HepG2 (cell line): Measurements from ENCODE around the gene HAS3. TPM values are rescaled to one million over a fixed set of nuclear protein-coding genes. Genes with fewer than 3 reads are reported as not detected.
A peak's percentile ranks its signal among the peaks of the same experiment; 100 is the strongest.
"Not testable (repeated sequence)": the region's sequence is repeated elsewhere in the genome, so short reads cannot be mapped to it uniquely, and the experiment has no call there.

Experiments used
- ATAC-seq: fragments of 200-7000 bp; cut with Tn5 transposase; 3 replicates; pipeline ENCODE4 v1.9.1; 2020; ENCODE audit warnings: mild to moderate bottlenecking, moderate library complexity
- BruUV-seq: library from RNA; stranded (reverse); fragments of 400-500 nt; replicated peaks from 2 replicates; lab custom pipeline; 2021; lab: Mats Ljungman, UMichigan
- CTCF ChIA-PET: fragments of 300-600 bp; formaldehyde crosslinking; extraction: SDS; loops from one replicate; lab custom pipeline; 2021; ENCODE audit warnings: low total read pairs, inconsistent platforms, low intra/inter-chr PET ratio; lab: Yijun Ruan, JAX
- POLR2A ChIA-PET: fragments of 350-600 bp; sonication (Branson Sonifier 250); formaldehyde crosslinking; loops from one replicate; lab custom pipeline; 2020; ENCODE audit warnings: antibody characterized with exemption, inconsistent platforms; lab: Yijun Ruan, JAX
- DNase-seq: peaks from one replicate; pipeline ENCODE4 v3.0.0-alpha.2; 2015; ENCODE audit warnings: low spot score
- FAIRE-seq: peaks from 3 replicates; lab custom pipeline; 2011; peaks lifted over from hg19 to GRCh38; lab: Jason Lieb, UNC
- H2AFZ ChIP-seq: one replicate; pipeline ENCODE4 v1.6.1; 2011; ENCODE audit warnings: low read length, inconsistent platforms
- H3K27ac ChIP-seq: fragments of 300-600 bp; 3 replicates; pipeline ENCODE4 v1.8.0; 2011; ENCODE audit warnings: mixed run types, mild to moderate bottlenecking, mixed read lengths, low read length, inconsistent platforms; ENCODE audit not compliant: insufficient read depth; ENCODE audit errors: extremely low read length
- H3K27me3 ChIP-seq, 2 experiments: fragments of 200-600 bp in 1 of 2; 2 replicates in 1 of 2; 3 replicates in 1 of 2; pipeline versions ENCODE4 v1.6.0 to v1.8.0; 2011; ENCODE audit warnings: low read length in 2 of 2, mild to moderate bottlenecking in 2 of 2, moderate library complexity in 2 of 2, inconsistent platforms in 1 of 2; ENCODE audit not compliant: insufficient read depth in 2 of 2, control insufficient read depth in 1 of 2
- H3K36me3 ChIP-seq, 2 experiments: fragments of 200-600 bp in 1 of 2; replicated peaks in 1 of 2; 2 replicates in 1 of 2; 3 replicates in 1 of 2; pipeline versions ENCODE4 v1.5.1 to v1.8.0; 2011; ENCODE audit warnings: low read length in 2 of 2, inconsistent platforms in 1 of 2; ENCODE audit not compliant: insufficient read depth in 2 of 2, control insufficient read depth in 1 of 2
- H3K4me1 ChIP-seq: 2 replicates; pipeline ENCODE4 v1.5.1; 2012; ENCODE audit warnings: low read length, inconsistent platforms; ENCODE audit not compliant: insufficient read depth
- H3K4me2 ChIP-seq: 2 replicates; pipeline ENCODE4 v1.6.0; 2011; ENCODE audit warnings: low read depth, low read length, inconsistent platforms
- H3K4me3 ChIP-seq, 3 experiments: fragments of 200-600 bp in 1 of 3; sonication (generic), shearing (Covaris generic) in 1 of 3; replicated peaks in 1 of 3; 2 replicates each; pipeline ENCODE4 v1.5.1; 2011 to 2016; ENCODE audit warnings: low read length in 3 of 3, inconsistent platforms in 2 of 3, low read depth in 2 of 3, mild to moderate bottlenecking in 2 of 3, control low read depth in 1 of 3, mixed read lengths in 1 of 3; ENCODE audit not compliant: insufficient read depth in 1 of 3
- H3K79me2 ChIP-seq: one replicate; pipeline ENCODE4 v1.6.1; 2011; ENCODE audit warnings: low read length, inconsistent platforms; ENCODE audit not compliant: insufficient read depth
- H3K9ac ChIP-seq: 2 replicates; pipeline ENCODE4 v1.6.0; 2011; ENCODE audit warnings: mild to moderate bottlenecking, low read depth, low read length, inconsistent platforms; ENCODE audit not compliant: insufficient read depth
- H3K9me3 ChIP-seq: 2 replicates; pipeline ENCODE4 v1.5.1; 2012; ENCODE audit warnings: mild to moderate bottlenecking, low read length
- H4K20me1 ChIP-seq: 2 replicates; pipeline ENCODE4 v1.6.0; 2011; ENCODE audit warnings: inconsistent platforms, mild to moderate bottlenecking, low read length, moderate library complexity; ENCODE audit not compliant: insufficient read depth
- MIXL1 ChIP-seq: IDR thresholded peaks from 2 replicates; pipeline ENCODE4 v1.6.1; 2016
- POLR2AphosphoS5 ChIP-seq: IDR thresholded peaks from 2 replicates; pipeline ENCODE4 v1.6.1; 2012; ENCODE audit warnings: low read depth, low read length
- WGBS: methylation state at CpG from one replicate; pipeline ENCODE4 v1.1.6; 2017; ENCODE audit warnings: low lambda C conversion rate; 5-methylcytosine and 5-hydroxymethylcytosine counted together
- in situ Hi-C: cut with HindIII; loops from 2 replicates; pipeline ENCODE4 v1.10.0; 2017; ENCODE audit warnings: low pct_unique_long_range_greater_than_20kb; ENCODE audit not compliant: extremely low pct_ligation_motif_present
- intact Hi-C: fragments of 100-400 bp; cut with micrococcal nuclease; formaldehyde crosslinking; loops from one replicate; pipeline ENCODE4 v1.10.0; 2022; ENCODE audit not compliant: unreplicated experiment
- polyA plus RNA-seq, 8 experiments: library from polyadenylated mRNA; depleted of rRNA in 3 of 8; stranded (reverse) in 7 of 8; unstranded in 1 of 8; fragments of >200 nt; fragmentation: Illumina TruSeq in 4 of 8; extraction: Trizol in 4 of 8; gene quantifications; 2 replicates each; pipeline versions ENCODE4 v1.2.1 to v1.2.3, GENCODE V29; 2011 to 2016; ENCODE audit warnings: low read depth in 4 of 8, missing spikeins in 1 of 8, mixed read lengths in 1 of 8; ENCODE audit not compliant: insufficient read depth in 1 of 8
- total RNA-seq, 5 experiments: library from RNA; depleted of rRNA; stranded (reverse); fragments of >200 nt; fragmentation: Illumina TruSeq; extraction: Trizol; gene quantifications; 2 replicates each; pipeline ENCODE4 v1.2.3, GENCODE V29; 2016; ENCODE audit warnings: low read depth in 1 of 5

Gene HAS3
- total and polyA plus RNA-seq, 2 of the 13 experiments (the other 11 are each of a cell fraction or from before 2014, with no cell fraction given) = 0.04 to 0.30 TPM

- FAIRE-seq, POLR2A ChIA-PET, H3K4me3 ChIP-seq: not testable (repeated sequence)
Observed at GRCh38 chr16:69124961-69125360, 19.5 kb downstream of the HAS3 start.

GRCh38 chr16:69126221-69126620 is 20.8 kb downstream of the HAS3 start:
- intact Hi-C loops = no loop called here

More at GRCh38 chr16:69124961-69125360, 19.5 kb downstream of the HAS3 start:
- H3K79me2 ChIP-seq, H2AFZ ChIP-seq, H4K20me1 ChIP-seq, H3K27me3 ChIP-seq, DNase-seq, ATAC-seq, BruUV-seq, H3K9me3 ChIP-seq, H3K9ac ChIP-seq, H3K27ac ChIP-seq, H3K4me2 ChIP-seq: not testable (repeated sequence)
- H3K4me1 ChIP-seq = peaks cover 16% of the 10 kb centered on the region
- 99% methylated on average over 14 of the region's 14 CpGs for WGBS
- intact Hi-C loops (loop anchor here (1.0 to 2.0 kb wide), 4 partner anchors 42 to 278 kb away; no protein-coding TSS in a partner anchor), in situ Hi-C loops (loop anchor here (5.0 to 25.0 kb wide), 3 partner anchors 223 to 413 kb away; partner anchors contain the start of gene TANGO6)
- H3K36me3 ChIP-seq = peaks cover 5 to 15% of the 10 kb centered on the region in 2 experiments
- CTCF ChIA-PET = interaction anchor here (2.7 kb wide), 1 partner anchor 223 kb away, joined by 23 read pairs; no protein-coding TSS in a partner anchor

More at GRCh38 chr16:69126221-69126620, 20.8 kb downstream of the HAS3 start:
- in situ Hi-C loops = no loop called here
- TF ChIP-seq POLR2AphosphoS5 = peak; percentile 40; the same call in 1 of the 2 replicates
- TF ChIP-seq MIXL1 (CRISPR knock-in tag) = no peak
- WGBS = 96% methylated on average over 3 of the region's 3 CpGs
- H3K9me3 ChIP-seq = no peaks in the 10 kb centered on the region
- no peak overlapping the region for H3K4me2 ChIP-seq
- no peak overlapping the region for H3K27ac ChIP-seq
- H3K79me2 ChIP-seq = peaks cover 20% of the 10 kb centered on the region
- FAIRE-seq (no peak), ATAC-seq (no peak), DNase-seq (no peak)
- H3K4me1 ChIP-seq = peaks cover 28% of the 10 kb centered on the region
- H3K9ac ChIP-seq = no peak overlapping the region
- POLR2A ChIA-PET = no interaction called here
- H2AFZ ChIP-seq = no peak overlapping the region
- CTCF ChIA-PET = no interaction called here
- no peaks in the 10 kb centered on the region for H4K20me1 ChIP-seq
- peaks cover under 1 to 6% of the 10 kb centered on the region in 2 experiments; a peak in 2 of 5 replicates for H3K36me3 ChIP-seq
- no peak overlapping the region for H3K4me3 ChIP-seq
- no TSS peak for BruUV-seq
- H3K27me3 ChIP-seq = no peaks in the 10 kb centered on the region
